Measurements from ENCODE around the gene JADE3.
A peak's percentile ranks its signal among the peaks of the same experiment; 100 is the strongest.

Gene JADE3

DNA sequence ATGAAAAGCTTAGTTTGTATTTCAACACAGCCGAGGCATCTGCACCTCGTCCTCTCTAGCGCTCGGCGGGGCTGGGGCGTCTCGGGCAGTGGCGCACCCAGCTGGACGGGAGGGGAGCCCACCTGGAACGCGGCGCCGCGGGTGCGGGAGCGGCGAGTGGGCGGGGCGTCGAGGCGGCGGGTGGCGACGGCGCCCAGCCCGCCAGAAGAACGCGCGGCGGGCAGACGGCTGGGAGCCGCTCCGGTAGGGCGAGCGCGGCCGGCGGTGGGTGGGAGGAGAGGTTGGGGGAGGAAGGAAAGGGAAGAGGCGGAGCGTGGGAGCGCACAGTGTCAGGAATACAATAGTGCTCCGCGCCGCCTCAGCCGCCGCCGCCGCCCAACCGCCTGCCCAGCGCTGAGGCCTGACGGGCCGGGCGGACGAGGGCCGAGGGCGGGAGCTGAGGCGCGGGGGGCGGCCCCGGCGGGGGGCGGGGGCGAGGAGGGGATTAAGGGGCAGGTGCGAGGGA lies at the start of gene JADE3:
TSS of gene JADE3 (plus strand) at position 324 of the 505 bp plus-strand sequence. CDS start 72,474 bp downstream, outside the sequence.
- DNase-seq: peak; percentile 71

DNA sequence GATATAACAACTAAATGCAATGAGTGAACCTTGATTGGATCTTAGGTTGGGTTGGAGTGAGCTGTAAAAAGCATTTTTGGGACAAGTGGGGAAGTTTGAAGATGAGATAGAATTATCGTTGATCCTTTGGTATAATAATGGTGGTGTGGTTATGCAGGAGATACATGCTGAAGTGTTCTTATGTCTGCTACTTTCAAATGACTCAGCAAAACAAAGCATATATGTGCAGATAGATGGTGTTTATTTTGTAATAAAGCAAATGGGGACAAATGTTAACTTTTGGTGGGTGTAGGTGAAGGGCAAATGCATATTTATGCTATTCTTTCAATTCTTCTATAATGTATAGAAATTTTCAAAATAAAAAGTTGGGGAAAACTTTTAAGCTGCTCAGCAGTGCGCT lies 49.1 kb upstream of the JADE3 start:
- no peak for DNase-seq

DNA sequence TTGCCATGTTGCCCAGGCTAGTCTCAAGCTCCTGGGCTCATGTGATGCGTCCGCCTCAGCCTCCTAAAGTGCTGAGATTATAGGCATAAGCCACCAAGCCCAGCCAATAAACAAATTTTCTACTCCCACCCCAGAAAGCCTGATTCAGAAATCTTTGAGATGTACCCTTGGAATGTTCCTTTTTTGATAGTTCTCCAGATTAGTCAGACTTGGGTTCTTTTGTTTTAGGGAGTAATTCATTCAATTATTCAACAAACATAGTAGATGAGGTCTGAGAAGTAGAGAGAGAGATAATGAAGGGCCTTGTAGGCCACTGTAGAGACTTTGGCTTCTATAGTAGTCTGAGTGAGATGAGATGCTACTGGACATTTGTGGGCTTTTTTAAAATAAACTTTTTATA lies 47.6 kb upstream of the JADE3 start:
- DNase-seq: no peak

DNA sequence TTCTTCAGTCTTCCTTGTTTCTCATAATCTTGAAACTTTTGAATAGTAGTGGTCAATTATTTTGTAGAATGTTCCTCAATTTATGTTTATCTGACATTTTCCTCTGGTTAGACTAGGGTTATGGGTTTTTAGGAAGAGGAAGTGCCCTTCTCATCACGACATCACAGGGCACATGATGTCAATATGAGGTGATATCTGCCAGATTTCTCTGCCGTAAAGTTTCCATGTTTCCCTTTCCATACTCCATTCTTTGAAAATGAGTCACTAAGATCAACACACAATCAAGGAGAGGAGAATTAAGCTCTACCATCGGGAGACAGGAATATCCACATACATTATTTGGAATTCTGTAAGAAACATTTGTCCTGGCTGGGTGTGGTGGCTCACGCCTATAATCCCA lies 46.9 kb upstream of the JADE3 start:
- DNase-seq: no peak

DNA sequence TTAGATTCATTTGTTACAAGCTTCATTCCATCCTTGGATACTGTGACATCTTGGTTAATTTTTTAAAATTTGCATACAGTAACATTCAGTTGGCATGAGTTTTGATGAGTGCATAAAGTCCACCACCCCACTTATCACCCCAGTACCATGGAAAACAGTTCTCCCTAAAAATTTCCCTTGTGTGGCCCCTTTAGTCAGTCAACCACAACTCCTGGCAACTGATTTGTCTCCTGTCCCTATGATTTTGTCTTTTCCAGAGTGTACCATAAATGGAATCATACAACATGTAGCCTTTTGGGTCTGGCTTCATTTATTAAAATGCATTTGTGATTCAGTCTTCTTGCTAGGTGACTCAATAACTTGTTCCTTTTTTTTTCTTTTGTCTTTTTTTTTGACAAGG lies 45.5 kb upstream of the JADE3 start:
- DNase-seq: no peak

DNA sequence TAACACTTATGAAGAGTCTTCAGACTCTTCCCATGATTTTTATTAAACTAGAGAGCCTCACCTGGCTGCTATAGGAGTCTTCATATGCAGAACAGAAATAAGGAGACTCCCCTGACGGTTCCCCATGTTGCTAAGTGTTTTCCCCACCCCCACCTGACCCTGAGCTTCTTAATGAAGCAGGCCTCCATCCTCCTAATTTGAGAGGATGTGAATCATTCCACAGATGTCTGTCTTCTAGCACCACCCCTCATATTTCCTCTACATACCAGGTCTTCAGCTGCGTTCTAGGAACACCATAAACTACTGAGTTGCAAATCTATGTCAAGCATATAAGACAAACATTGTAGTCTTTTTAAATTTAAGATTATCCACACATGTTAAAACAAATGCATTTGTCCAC lies 38.5 kb upstream of the JADE3 start:
- DNase-seq: no peak

DNA sequence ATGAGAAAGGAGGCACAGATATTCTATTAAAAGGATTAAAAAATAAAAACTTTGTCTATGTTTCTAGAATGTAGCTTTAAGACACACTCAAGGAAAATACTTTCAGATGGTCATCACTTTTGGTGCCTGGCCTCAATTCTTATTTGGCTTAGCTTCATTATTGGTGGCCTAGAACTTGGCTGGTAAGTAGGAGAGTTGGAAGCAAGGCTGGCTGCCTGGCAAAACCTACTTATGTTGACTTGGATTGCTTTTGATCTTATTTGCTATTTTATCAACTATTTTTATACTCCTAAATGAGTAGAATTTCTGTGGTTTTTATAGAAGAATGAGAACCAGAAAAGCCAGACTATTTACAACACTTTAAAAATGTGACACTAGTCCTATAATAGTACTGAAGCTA lies 35.3 kb upstream of the JADE3 start:
- no peak for DNase-seq

DNA sequence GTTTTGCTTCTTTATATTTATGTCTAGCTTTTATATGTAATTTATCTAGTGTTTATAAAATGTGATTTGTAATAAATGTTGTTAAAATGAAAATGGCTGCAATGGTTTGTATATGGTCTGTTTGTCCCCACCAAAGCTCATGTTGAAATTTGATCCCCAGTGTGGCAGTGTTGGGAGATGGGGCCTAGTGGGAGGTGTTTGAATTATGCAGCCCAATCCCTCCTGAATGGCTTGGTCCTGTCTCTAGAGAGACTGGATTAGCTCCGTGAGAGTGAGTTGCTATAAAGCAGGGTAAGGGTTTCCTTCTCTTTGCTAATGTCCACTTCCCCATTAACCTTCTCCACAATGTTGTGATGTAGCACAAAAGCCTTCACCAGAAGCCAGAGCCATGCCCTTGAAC lies 30.0 kb upstream of the JADE3 start:
- no peak for DNase-seq

DNA sequence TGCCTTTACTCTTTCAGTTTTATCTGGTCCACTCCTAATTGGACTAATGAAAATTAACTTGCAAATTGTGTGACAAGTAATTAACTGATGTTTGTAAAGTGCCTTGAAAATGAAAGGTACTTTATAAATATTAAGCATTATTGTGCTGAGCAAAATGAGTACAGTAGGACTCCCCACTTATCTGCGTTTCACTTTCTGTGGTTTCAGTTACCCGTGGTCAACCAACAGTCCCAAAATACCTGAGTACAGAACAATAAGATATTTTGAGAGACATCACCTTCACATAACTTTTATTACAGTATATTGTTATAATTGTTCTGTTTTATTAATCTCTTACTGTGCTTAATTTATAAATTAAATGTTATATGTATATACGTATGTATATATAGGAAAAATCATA lies 27.4 kb upstream of the JADE3 start:
- DNase-seq: no peak

DNA sequence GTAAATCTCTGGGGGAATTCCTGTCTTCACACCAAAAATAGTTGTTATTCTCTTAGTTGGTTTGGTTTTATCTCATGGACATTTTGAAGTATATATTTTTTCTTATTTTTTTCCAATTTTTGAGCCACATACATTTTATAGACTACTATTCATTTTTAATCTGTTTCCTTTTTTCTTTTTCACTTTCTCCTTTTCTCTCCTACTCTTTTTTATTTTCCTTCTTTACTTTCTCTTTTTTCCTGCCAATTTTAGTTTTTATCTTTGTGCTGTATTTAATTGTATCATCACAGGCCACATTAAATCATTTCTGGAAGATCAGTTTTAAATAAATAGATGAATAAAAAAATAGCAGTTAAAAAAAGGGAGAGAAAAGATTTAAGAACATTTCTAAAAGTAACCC lies 14.0 kb upstream of the JADE3 start:
- no peak for DNase-seq

DNA sequence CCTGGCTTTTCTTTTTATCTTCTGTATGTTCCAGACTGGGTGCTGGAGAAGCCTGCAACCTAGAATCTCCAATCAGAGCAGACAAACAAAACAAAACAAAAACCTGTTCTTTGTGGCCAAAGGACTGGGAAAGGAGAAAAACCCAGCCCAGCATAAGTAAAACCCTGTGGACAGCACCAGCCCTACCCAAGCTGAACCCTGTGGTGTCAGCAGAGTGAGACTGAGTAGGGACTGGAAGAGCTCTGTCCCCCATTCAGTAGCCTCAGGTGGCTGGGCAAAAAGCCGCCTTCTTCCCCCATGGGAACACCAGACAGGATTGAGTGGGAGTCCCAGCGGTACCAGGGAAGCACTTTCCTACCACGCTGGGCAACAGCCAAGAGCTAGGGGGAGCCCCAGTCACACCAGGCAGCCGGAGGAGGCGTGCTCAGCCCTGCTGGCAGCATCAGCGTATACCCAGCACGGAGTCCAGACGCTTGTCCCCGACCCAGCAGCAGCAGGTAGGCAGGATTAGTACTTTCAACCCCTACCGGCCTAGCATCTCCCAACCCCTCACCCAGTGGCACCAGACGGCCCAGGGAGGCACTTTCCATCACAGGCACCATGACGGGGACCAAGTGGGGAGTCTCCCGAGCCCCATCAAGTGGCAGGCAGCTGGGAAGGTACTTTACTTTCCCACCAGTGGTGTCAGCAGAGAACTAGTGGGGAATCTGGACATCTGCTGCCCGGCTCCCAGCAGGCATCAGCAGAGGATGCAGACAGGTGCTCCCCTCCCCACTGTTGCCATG lies 8.6 kb upstream of the JADE3 start:
- DNase-seq: peak; percentile 74

DNA sequence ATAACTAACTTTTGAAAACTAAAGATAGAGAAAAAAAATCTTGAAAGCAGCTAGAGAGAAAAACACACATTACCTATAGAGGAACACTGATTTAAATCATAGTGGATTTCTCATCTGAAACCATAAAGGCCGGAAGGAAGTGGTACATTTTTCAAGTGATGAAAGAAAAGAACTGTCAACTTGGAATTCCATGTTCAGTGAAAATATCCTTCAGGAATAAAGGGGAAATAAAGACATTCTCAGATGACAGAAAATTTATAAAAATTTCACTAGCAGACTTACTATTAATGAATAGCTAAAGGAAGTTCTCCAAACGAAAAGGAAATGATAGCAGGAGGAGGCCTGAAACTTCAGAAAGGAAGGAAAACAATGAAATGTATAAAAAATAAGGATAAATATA lies 7.6 kb upstream of the JADE3 start:
- DNase-seq: no peak

DNA sequence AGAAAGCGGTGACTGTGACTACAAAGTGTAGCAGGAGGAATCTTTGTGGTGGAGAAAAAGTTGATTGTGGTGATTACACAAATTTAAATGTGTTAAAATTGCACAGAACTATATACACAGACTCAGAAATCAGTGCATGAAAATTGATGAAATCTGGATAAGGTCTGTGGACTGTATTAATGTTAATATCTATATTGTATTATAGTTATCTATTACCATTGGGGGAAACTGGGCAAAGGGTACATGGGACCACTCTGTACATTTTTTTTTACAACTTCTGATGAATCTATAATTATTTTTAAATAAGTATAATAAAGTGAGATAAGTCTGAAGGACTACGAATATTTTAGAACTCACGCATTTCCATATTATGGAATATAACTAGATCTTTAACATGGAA lies 1.8 kb upstream of the JADE3 start:
- DNase-seq: no peak

DNA sequence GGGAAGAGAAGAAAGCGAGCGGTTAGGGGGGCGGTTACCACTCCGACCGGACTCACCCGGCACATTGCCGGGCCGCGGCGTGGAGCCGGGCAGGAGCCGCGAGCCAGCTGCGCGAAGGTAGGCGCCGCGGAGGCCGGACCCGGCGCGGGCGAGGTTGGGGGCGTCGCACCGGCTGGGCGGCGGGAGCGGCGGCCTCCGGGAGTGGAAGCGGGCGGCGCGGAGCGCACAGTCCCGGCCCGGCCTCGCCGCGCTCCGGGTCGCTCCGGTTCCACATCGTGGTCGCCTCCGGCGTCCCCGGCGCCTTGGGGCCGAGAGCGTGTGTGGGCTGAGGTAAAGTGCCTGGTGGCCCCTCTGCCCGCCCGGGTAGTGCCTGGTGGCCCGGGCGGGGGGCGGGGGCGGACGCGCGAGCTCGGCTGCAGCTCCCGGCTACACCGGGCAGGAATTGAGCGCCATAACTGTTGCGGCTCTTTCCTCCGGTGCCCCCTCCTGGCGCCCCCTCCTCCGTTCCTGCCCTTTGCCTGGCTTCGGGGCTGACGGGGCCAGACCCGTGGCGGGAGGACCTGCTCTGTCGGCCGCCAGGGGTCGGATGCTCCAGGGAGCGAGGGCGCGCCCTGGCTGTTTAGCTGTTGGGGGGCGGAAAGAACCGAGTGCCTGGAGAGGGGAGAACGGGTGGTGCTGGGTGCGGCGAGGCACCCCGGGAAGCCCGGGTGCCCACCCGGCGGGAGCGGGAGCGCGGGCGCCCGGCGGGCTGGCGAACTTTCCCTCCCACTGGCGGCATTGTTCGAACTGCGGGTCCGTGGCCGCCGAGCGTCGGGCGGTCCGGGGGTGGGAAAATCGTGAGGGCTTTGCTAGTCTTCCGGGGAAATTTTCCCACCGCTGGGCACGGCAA lies 626 bp downstream of the JADE3 start:
- DNase-seq: peak; percentile 3

DNA sequence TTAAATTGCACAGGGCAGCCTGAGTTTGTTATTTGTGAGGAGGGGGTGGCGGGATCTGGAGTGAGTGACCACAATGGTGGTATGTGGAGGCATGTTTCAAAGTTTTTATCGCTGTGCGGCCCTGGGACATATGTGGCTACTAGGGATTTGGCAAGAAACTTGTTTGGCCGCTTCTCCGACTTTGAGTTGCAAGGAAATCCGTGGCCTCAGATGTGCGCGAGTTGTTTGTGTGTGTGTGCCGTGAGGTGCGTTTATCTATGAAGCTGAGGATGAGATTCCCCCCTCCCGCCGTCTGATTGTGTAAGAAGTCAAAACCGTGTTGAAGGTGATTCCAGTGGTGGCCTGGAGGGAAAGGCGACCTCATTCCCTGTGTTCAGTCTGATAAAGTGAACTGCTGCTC lies 1.4 kb downstream of the JADE3 start:
- no peak for DNase-seq

DNA sequence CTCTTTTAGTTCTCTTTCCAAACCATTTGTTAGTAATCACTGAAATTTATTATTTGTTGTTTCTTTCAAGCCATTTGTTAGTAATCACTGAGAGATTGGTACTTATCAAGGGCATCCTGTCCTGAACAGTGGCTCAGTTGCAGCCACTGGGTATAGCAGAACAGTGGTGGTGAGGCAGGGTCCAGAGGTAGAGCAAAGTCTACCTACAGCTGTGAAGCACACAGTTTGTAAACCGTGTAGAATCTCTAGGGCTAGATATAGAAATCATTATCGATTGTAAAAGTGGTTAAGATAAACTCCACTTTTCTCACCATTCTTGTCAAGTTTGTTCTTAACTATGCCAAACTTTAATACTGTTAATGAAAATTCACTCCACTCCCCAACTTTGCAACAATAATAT lies 4.1 kb downstream of the JADE3 start:
- DNase-seq: no peak

DNA sequence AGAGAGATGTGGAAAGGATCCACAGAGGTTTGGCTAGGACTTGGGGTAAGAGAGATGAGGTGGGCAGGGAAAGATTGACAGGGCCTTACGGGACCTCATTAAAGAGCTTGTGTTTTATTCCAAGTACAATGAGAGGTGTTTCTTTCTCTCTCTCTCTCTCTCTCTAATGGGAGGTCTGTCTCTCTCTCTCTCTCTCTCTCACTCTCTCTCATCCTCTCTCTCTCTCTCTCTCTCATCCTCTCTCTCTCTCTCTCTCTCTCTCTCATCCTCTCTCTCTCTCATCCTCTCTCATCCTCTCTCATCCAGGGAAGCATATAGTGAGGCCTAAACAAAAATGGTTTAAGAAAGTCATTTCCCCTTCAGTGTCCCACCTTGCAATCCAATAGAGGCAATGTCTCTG lies 5.4 kb downstream of the JADE3 start:
- DNase-seq: no peak

DNA sequence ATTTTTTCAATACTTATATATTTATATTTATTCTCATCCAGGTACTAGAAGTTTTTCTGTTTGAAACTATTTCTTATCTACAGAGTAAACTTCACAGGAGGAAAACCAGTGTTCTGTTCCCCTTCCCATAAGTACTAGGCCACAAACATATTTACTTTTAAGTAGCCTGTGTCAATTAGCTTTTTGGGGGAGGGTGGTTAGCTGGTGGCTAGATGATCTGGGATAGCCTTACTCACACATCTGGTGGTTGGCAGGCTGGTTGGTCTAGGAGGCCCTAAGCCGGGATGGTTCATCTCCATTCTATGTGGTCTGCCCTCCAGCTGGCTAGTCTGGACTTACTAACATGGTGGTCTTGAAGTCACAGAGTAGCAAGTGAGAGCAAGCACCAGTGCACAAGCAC lies 6.2 kb downstream of the JADE3 start:
- no peak for DNase-seq

DNA sequence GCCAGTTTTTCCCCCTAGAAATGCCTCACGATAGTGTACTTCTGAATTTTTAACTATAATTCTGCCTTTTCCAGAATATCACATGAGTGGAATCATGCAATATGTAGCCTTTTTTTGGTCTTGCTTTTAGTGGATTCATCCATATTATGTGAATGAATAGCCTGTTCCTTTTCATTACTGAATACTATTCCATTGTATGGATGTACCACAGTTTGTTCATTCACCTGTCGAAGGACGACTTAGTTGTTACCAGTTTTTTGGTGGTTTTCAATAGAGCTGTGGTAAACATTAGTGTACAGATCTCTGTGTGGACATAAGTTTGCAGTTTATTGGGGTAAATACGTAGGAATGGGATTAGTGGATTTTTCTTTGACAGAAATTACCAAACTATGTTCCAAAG lies 8.0 kb downstream of the JADE3 start:
- no peak for DNase-seq

DNA sequence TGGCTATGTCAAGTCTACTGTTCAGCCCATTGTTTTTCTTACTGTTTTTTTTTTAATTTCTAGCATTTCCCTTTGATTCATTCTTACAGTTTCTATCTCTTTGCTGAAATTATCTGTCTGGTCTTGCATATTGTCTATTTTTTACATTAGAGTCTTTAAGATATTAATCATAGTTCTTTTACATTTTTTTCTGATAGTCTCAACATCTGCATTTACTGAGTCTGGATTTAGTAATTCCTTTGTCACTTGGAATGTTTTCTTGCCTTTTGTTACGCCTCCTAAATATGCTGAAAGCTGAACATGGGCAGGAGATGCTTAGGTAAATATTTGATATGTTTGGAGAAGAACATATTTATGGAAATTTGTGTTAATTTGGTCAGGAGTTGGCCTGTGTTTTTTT lies 10.4 kb downstream of the JADE3 start:
- no peak for DNase-seq

DNA sequence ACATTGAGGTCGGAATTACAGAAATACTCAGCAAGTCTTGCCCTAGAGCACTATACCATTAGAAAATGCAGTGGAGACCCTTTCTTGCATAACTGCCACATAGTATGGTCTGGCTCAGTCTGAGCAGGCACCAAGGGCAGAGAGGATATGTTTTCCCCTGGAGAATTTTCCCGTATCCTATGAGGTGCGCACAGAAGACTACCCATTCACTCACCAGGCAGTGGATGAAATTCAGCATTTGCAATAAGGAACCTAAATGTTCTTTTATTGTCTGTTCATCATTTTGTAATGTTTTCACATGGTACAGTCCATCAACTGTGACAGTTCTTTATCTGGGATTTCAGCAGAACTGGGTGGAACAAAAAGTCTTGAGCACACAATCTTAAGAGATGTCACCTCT lies 15.5 kb downstream of the JADE3 start:
- DNase-seq: no peak

DNA sequence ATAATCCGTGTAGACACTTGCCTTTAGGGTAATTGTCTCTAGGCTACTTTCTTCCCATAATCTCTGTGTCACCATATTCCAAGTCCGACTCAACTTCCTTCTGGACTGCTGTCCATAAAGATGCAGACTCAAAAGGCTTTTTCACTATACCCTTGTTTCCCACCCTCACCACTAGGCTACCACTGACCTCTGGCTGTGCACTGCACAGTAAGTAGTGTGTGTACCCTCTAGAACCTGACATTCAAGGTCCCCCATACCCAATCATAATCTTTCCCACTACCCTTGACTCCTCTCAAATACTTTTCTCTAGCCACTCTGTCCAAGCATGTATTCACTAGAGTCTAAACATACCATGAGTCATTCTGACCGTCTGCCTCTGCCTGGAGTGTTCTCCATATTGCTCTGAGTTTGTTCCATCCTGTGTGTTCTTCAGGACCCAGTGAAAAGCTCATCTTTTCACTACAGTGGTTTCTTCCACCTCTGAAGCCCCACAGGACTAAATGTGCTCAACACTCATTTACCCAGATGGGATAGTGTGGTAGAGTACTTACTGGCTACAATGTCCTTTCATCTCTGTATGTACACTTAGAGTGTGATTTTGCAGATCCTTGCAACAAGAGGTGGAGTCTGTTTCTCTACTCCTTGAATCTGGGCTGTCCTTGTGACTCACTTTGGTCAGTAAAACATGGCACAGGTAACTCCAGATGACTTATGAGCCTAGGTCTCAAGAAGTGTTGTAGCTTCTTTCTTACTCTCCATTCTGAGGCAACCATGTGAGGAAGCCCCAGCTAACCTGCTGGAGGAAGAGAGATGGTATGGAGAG lies 17.4 kb downstream of the JADE3 start:
- no peak for DNase-seq

DNA sequence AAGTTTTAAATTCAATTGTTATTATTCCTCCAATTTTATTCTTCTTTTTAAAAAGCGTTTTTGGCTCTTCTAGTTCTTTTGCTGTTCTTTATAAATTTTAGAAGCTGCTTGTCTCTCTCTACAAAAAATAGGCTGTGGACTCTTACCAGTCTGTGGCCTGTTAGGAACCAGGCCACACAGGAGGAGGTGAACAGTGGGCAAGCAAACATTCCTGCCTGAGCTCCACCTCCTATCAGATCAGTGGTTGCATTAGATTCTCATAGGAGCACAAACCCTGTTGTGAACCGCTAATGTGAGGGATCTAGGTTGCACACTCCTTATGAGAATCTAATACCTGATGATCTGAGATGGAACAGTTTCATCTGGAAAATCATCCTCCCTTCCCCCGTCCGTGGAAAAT lies 23.1 kb downstream of the JADE3 start:
- no peak for DNase-seq
